ENCODE results near the gene ROGDI. TPM values are rescaled to one million over a fixed set of nuclear protein-coding genes. Genes with fewer than 3 reads are reported as not detected.

Gene ROGDI
- total and polyA plus RNA-seq, 2 of the 13 experiments (the other 11 are each of a cell fraction or from before 2014, with no cell fraction given), result 19.2 to 42.1 TPM

- TF ChIP-seq MLX (CRISPR knock-in tag; IDR thresholded peaks at IDR 0.05) (0 out of 2 replicates have a peak, but pooled peaks have one; percentile 6), KDM5B (CRISPR knock-in tag; IDR thresholded peaks at IDR 0.05; ENCODE audit: borderline replicate concordance) (peak; percentile 88), SMAD3 (CRISPR knock-in tag; IDR thresholded peaks at IDR 0.05) (peak; percentile 11; the same call in 1 of the 2 replicates), CHD2 (IDR thresholded peaks at IDR 0.05; ENCODE audit: low read depth, low read length) (no peak; the same call in 1 of the 2 replicates), ZNF749 (CRISPR knock-in tag; IDR thresholded peaks at IDR 0.05; ENCODE audit: borderline replicate concordance) (no peak), HOXA5 (CRISPR knock-in tag; IDR thresholded peaks at IDR 0.05) (peak; percentile 90), BORCS8-MEF2B (CRISPR knock-in tag; IDR thresholded peaks at IDR 0.05) (peak; percentile 46; the same call in 1 of the 2 replicates), YY1 (IDR thresholded peaks at IDR 0.05; ENCODE audit: insufficient read depth, insufficient replicate concordance, low read depth, low read length) (peak; percentile 74), FOXJ3 (CRISPR knock-in tag; IDR thresholded peaks at IDR 0.05; ENCODE audit: borderline replicate concordance) (peak; percentile 35; the same call in 1 of the 2 replicates), ZNF350 (CRISPR knock-in tag; IDR thresholded peaks at IDR 0.05; ENCODE audit: borderline replicate concordance, low read depth) (peak; percentile 46; the same call in 1 of the 2 replicates), NFE2L2 (IDR thresholded peaks at IDR 0.05; ENCODE audit: low read length) (no peak), POLR2A (IDR thresholded peaks at IDR 0.05; ENCODE audit: insufficient read depth in 1 of 2, low read depth in 2 of 2, low read length in 2 of 2) (peak; percentile 35 to 69), MYC (CRISPR knock-in tag; IDR thresholded peaks at IDR 0.05; ENCODE audit: borderline replicate concordance) (peak; percentile 77; the same call in 1 of the 2 replicates), GTF3A (CRISPR knock-in tag; conservative IDR thresholded peaks at IDR 0.05) (0 out of 2 replicates have a peak, but pooled peaks have one; percentile 3), SP1 (IDR thresholded peaks at IDR 0.05) (no peak), SP1 (CRISPR knock-in tag; IDR thresholded peaks at IDR 0.05) (peak; percentile 99), TRIM24 (CRISPR knock-in tag; IDR thresholded peaks at IDR 0.05) (no peak), ZNF558 (CRISPR knock-in tag; IDR thresholded peaks at IDR 0.05; ENCODE audit: borderline replicate concordance) (peak; percentile 68; the same call in 1 of the 2 replicates), SRY (CRISPR knock-in tag; IDR thresholded peaks at IDR 0.05) (peak; percentile 77; the same call in 1 of the 2 replicates), ZNF7 (CRISPR knock-in tag; IDR thresholded peaks at IDR 0.05) (no peak), ZNF234 (CRISPR knock-in tag; conservative IDR thresholded peaks at IDR 0.05) (no peak)
- TF ChIP-seq, protein P1, sequence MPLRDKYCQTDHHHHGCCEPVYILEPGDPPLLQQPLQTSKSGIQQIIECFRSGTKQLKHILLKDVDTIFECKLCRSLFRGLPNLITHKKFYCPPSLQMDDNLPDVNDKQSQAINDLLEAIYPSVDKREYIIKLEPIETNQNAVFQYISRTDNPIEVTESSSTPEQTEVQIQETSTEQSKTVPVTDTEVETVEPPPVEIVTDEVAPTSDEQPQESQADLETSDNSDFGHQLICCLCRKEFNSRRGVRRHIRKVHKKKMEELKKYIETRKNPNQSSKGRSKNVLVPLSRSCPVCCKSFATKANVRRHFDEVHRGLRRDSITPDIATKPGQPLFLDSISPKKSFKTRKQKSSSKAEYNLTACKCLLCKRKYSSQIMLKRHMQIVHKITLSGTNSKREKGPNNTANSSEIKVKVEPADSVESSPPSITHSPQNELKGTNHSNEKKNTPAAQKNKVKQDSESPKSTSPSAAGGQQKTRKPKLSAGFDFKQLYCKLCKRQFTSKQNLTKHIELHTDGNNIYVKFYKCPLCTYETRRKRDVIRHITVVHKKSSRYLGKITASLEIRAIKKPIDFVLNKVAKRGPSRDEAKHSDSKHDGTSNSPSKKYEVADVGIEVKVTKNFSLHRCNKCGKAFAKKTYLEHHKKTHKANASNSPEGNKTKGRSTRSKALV (CRISPR knock-in tag; IDR thresholded peaks at IDR 0.05), result peak; percentile 42; the same call in 1 of the 2 replicates
- TF ChIP-seq, protein P2, sequence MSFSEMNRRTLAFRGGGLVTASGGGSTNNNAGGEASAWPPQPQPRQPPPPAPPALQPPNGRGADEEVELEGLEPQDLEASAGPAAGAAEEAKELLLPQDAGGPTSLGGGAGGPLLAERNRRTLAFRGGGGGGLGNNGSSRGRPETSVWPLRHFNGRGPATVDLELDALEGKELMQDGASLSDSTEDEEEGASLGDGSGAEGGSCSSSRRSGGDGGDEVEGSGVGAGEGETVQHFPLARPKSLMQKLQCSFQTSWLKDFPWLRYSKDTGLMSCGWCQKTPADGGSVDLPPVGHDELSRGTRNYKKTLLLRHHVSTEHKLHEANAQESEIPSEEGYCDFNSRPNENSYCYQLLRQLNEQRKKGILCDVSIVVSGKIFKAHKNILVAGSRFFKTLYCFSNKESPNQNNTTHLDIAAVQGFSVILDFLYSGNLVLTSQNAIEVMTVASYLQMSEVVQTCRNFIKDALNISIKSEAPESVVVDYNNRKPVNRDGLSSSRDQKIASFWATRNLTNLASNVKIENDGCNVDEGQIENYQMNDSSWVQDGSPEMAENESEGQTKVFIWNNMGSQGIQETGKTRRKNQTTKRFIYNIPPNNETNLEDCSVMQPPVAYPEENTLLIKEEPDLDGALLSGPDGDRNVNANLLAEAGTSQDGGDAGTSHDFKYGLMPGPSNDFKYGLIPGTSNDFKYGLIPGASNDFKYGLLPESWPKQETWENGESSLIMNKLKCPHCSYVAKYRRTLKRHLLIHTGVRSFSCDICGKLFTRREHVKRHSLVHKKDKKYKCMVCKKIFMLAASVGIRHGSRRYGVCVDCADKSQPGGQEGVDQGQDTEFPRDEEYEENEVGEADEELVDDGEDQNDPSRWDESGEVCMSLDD (CRISPR knock-in tag; IDR thresholded peaks at IDR 0.05; ENCODE audit: borderline replicate concordance), result peak; percentile 70; the same call in 1 of the 2 replicates
- TF ChIP-seq, protein P3, sequence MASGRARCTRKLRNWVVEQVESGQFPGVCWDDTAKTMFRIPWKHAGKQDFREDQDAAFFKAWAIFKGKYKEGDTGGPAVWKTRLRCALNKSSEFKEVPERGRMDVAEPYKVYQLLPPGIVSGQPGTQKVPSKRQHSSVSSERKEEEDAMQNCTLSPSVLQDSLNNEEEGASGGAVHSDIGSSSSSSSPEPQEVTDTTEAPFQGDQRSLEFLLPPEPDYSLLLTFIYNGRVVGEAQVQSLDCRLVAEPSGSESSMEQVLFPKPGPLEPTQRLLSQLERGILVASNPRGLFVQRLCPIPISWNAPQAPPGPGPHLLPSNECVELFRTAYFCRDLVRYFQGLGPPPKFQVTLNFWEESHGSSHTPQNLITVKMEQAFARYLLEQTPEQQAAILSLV (CRISPR knock-in tag; IDR thresholded peaks at IDR 0.05; ENCODE audit: borderline replicate concordance), result 0 out of 2 replicates have a peak, but pooled peaks have one; percentile 30
Measured at GRCh38 chr16:4766875-4767628, 35.4 kb downstream of the ROGDI start, which contains the start of gene ZNF500 (continued).
